Urinary bladder (tissue), 4 donors: ENCODE data around the gene SERPINA10. TPM values are rescaled to one million over a fixed set of nuclear protein-coding genes. Genes with fewer than 3 reads are reported as not detected.
"Not testable (repeated sequence)": the region's sequence is repeated elsewhere in the genome, so short reads cannot be mapped to it uniquely, and the experiment has no call there.

Source experiments
- DNase-seq: peaks from one replicate; pipeline ENCODE4 v3.0.0-alpha.2; 2015; ENCODE audit errors: extremely low spot score
- H3K27ac ChIP-seq: one replicate; pipeline ENCODE4 v1.5.1; 2013; ENCODE audit warnings: low read depth, mild to moderate bottlenecking, moderate library complexity
- H3K36me3 ChIP-seq: one replicate; pipeline ENCODE4 v1.6.1; 2013; ENCODE audit warnings: mild to moderate bottlenecking, moderate library complexity; ENCODE audit not compliant: insufficient read depth
- H3K4me1 ChIP-seq: one replicate; pipeline ENCODE4 v1.6.1; 2013; ENCODE audit warnings: mild to moderate bottlenecking, moderate library complexity; ENCODE audit not compliant: insufficient read depth
- H3K4me3 ChIP-seq: one replicate; pipeline ENCODE4 v1.5.1; 2013; ENCODE audit warnings: low read depth, low read length
- WGBS: extraction: QIAGEN DNeasy Blood & Tissue Kit; methylation state at CpG from one replicate; pipeline ENCODE4 v1.1.7; 2013; 5-methylcytosine and 5-hydroxymethylcytosine counted together
- polyA plus RNA-seq: library from polyadenylated mRNA; stranded (reverse); fragments of 200-250 nt; gene quantifications from one replicate; pipeline ENCODE4 v1.2.3, GENCODE V29; 2013
- total RNA-seq: library from RNA; depleted of rRNA; stranded (reverse); fragments of >200 nt; gene quantifications from one replicate; pipeline ENCODE4 v1.2.3, GENCODE V29; 2014
- donor health status: healthy with polysubstance abuse.
- donor health status: healthy.

SERPINA10 gene
- total and polyA plus RNA-seq, 2 donors, result 0.10 TPM; not detected in 1

GRCh38 chr14:94288610-94289465 is 4.2 kb downstream of the SERPINA10 start:
- Histone ChIP-seq H3K4me3 (no peak overlapping the region), H3K4me1 (no peaks in the 10 kb centered on the region), H3K27ac (no peak overlapping the region), H3K36me3 (no peaks in the 10 kb centered on the region)
- 61% methylated on average over 14 of the region's 14 CpGs for WGBS
- no peak for DNase-seq

- H3K4me3 ChIP-seq, result no peak overlapping the region
- DNase-seq, result no peak
- H3K4me1 ChIP-seq, result no peaks in the 10 kb centered on the region
- H3K27ac ChIP-seq, result no peak overlapping the region
- no peaks in the 10 kb centered on the region for H3K36me3 ChIP-seq
Observed at GRCh38 chr14:94285158-94285557, 7.9 kb downstream of the SERPINA10 start.

GRCh38 chr14:94284221-94284620 is 8.8 kb downstream of the SERPINA10 start:
- Histone ChIP-seq H3K4me3 (no peak overlapping the region), H3K4me1 (no peaks in the 10 kb centered on the region), H3K36me3 (no peaks in the 10 kb centered on the region), H3K27ac (no peak overlapping the region)
- 76% methylated on average over 2 of the region's 2 CpGs for WGBS
- no peak for DNase-seq

GRCh38 chr14:94282991-94283723 is 9.9 kb downstream of the SERPINA10 start:
- no peaks in the 10 kb centered on the region for H3K36me3 ChIP-seq
- 67% methylated on average over 2 of the region's 2 CpGs for WGBS
- H3K4me1 ChIP-seq, result no peaks in the 10 kb centered on the region
- DNase-seq, result no peak
- H3K27ac ChIP-seq, result no peak overlapping the region
- H3K4me3 ChIP-seq, result no peak overlapping the region

GRCh38 chr14:94278731-94279130 is 14.3 kb downstream of the SERPINA10 start:
- Histone ChIP-seq H3K36me3 (no peaks in the 10 kb centered on the region), H3K4me3 (no peak overlapping the region), H3K4me1 (no peaks in the 10 kb centered on the region), H3K27ac (no peak overlapping the region)
- DNase-seq, result no peak
- WGBS, result 56% methylated on average over 2 of the region's 2 CpGs

- not testable (repeated sequence) for H3K4me1 ChIP-seq, H3K27ac ChIP-seq, H3K4me3 ChIP-seq, H3K36me3 ChIP-seq, DNase-seq
- WGBS, result 78% methylated on average over 11 of the region's 11 CpGs
Observed at GRCh38 chr14:94276898-94277561, 16.0 kb downstream of the SERPINA10 start.

- H3K4me1 ChIP-seq, result no peaks in the 10 kb centered on the region
- no peaks in the 10 kb centered on the region for H3K36me3 ChIP-seq
- no peak overlapping the region for H3K27ac ChIP-seq
- no peak for DNase-seq
- H3K4me3 ChIP-seq, result no peak overlapping the region
- WGBS, result 77% methylated on average over 10 of the region's 10 CpGs
Observed at GRCh38 chr14:94269156-94269555, 23.9 kb downstream of the SERPINA10 start.

GRCh38 chr14:94268582-94268981 is 24.5 kb downstream of the SERPINA10 start:
- not testable (repeated sequence) for DNase-seq, H3K36me3 ChIP-seq, H3K4me1 ChIP-seq, H3K27ac ChIP-seq, H3K4me3 ChIP-seq
- 76% methylated on average over 7 of the region's 7 CpGs for WGBS

GRCh38 chr14:94267352-94267751 is 25.7 kb downstream of the SERPINA10 start:
- Histone ChIP-seq H3K36me3 (no peaks in the 10 kb centered on the region), H3K4me1 (no peaks in the 10 kb centered on the region), H3K4me3 (no peak overlapping the region), H3K27ac (no peak overlapping the region)
- DNase-seq, result no peak
- WGBS, result 51% methylated on average over 1 of the region's 1 CpG

GRCh38 chr14:94264195-94264594 is 28.9 kb downstream of the SERPINA10 start:
- H3K4me3 ChIP-seq, DNase-seq, H3K4me1 ChIP-seq, H3K27ac ChIP-seq, H3K36me3 ChIP-seq: not testable (repeated sequence)
- 85% methylated on average over 3 of the region's 3 CpGs for WGBS

GRCh38 chr14:94244182-94244581 is 48.9 kb downstream of the SERPINA10 start:
- no peaks in the 10 kb centered on the region for H3K36me3 ChIP-seq
- DNase-seq, result no peak
- H3K27ac ChIP-seq, result no peak overlapping the region
- no peaks in the 10 kb centered on the region for H3K4me1 ChIP-seq
- no peak overlapping the region for H3K4me3 ChIP-seq
- WGBS, result 75% methylated on average over 2 of the region's 2 CpGs

GRCh38 chr14:94239406-94239805 is 53.7 kb downstream of the SERPINA10 start:
- Histone ChIP-seq H3K4me3 (no peak overlapping the region), H3K27ac (no peak overlapping the region), H3K4me1 (no peaks in the 10 kb centered on the region), H3K36me3 (no peaks in the 10 kb centered on the region)
- DNase-seq, result no peak
- 88% methylated on average over 2 of the region's 2 CpGs for WGBS

- Histone ChIP-seq H3K4me3 (no peak overlapping the region), H3K4me1 (no peaks in the 10 kb centered on the region), H3K27ac (no peak overlapping the region), H3K36me3 (no peaks in the 10 kb centered on the region)
- no peak for DNase-seq
- WGBS, result 77% methylated on average over 4 of the region's 4 CpGs
Observed at GRCh38 chr14:94237983-94238382, 55.1 kb downstream of the SERPINA10 start.

GRCh38 chr14:94237046-94237445 is 56.0 kb downstream of the SERPINA10 start:
- no peak for DNase-seq
- Histone ChIP-seq H3K4me3 (no peak overlapping the region), H3K4me1 (no peaks in the 10 kb centered on the region), H3K27ac (no peak overlapping the region), H3K36me3 (no peaks in the 10 kb centered on the region)
